Right lobe of liver (tissue), 4 donors: ENCODE results near the gene ATOSA.

Experiments used
- CTCF ChIP-seq, 4 donors: fragments of 200-600 bp in 3 of 4; fragments of 450-650 bp in 1 of 4; IDR thresholded peaks; one replicate each; pipeline versions ENCODE4 v1.5.1 to v1.8.0; 2016 to 2022; ENCODE audit warnings: antibody characterized with exemption in 4 of 4, mild to moderate bottlenecking in 2 of 4
- POLR2A ChIP-seq: fragments of 450-650 bp; IDR thresholded peaks from one replicate; pipeline ENCODE4 v1.6.1; 2017; ENCODE audit warnings: antibody characterized with exemption, mild to moderate bottlenecking
- donor health status: DM: no; HTN: no; CAD: no.
- donor health status: DM: no; HTN: no; CAD: no.
- donor health status: DM: no; HTN: yes; CAD: no.

GRCh38 chr15:52657338-52657737, 21.9 kb downstream of the ATOSA start:
- no peak for TF ChIP-seq CTCF (IDR thresholded peaks at IDR 0.05)
- no peak for TF ChIP-seq POLR2A
